WI38 (cell line): ENCODE measurements around the gene MANSC1.

Source experiments
- H3K4me3 ChIP-seq: 2 replicates; pipeline ENCODE4 v1.5.1; 2011; ENCODE audit warnings: low read depth, mild to moderate bottlenecking, control low read depth, low read length
- TF ChIP-seq, protein P1 (sequence below): IDR thresholded peaks from 2 replicates; pipeline ENCODE4 v1.5.1; 2012; ENCODE audit warnings: low read depth, mild to moderate bottlenecking, control low read depth, low read length

MANSC1 gene

DNA sequence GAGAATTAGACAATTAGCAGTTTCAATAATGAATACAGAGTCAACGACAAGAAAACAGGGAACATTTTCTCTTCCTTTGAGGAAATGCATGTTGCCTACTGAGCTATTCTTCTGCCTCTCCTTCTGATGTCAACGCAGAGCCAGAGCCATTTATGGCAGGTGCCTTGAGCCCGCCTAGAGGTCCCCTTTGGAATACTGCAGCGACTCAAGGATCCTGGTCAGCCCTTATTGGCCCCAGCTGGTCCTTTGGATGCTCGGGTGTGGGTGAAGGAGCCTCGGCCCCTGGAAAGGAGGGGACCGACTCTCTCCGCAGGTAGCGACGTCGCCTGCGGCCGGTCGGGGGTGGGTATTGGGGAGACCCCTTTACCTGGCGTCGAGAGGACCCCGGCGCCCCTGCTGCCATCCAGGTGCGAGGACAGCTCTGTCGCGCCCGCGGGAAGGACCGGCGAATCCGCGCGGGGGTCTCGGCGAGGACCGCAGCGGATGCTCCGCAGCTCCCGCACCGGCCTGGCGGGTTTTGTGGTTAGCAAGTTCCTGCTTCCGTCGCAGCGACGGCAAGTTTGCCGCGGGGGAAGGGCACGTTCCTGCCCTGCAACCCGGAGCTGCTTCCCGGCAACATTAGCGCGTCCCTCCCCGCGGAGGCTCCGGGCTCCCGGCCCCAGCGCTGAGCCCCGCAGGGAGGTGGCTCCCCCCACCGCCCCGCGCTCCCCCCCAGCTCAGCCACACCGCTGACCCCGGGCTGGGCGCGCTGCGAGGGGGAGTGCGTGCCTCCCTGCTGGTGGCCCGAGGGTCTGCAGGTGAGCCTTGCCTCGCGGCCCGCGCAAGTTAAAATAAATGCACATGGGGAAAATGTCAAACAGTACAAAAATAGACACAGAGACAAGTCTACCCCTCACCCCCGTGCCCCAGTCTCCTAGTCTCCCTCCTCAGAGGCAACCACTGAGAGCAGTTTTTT lies at the start of gene MANSC1:
TSS of gene MANSC1 (minus strand) at position 532 of the 955 bp plus-strand sequence. CDS start 6,928 bp downstream, outside the sequence.
- TF ChIP-seq, protein P1, sequence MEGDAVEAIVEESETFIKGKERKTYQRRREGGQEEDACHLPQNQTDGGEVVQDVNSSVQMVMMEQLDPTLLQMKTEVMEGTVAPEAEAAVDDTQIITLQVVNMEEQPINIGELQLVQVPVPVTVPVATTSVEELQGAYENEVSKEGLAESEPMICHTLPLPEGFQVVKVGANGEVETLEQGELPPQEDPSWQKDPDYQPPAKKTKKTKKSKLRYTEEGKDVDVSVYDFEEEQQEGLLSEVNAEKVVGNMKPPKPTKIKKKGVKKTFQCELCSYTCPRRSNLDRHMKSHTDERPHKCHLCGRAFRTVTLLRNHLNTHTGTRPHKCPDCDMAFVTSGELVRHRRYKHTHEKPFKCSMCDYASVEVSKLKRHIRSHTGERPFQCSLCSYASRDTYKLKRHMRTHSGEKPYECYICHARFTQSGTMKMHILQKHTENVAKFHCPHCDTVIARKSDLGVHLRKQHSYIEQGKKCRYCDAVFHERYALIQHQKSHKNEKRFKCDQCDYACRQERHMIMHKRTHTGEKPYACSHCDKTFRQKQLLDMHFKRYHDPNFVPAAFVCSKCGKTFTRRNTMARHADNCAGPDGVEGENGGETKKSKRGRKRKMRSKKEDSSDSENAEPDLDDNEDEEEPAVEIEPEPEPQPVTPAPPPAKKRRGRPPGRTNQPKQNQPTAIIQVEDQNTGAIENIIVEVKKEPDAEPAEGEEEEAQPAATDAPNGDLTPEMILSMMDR = 0 out of 2 replicates have a peak, but pooled peaks have one; percentile 22
- peak within 1 kb of the TSS; percentile 65 for H3K4me3 ChIP-seq

DNA sequence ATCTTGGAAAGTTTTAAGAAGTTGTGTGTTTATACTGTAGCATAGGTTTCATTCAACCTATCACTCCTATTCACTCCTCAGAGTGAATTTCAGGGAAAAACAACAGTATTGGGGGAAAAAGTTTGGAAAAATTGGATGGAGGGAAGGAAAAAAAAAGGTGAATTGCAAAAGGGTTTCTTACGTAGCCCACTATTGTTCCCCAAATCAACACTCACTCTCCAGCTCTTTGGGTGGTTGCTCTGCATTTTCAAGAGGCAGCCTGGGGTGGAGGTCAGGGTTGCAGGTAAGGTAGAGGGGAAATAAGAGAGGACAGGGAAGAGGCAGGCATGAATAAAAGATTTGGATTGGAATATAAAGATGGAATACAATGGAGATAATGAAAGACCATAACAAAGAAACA lies 49.1 kb upstream of the MANSC1 start:
- TF ChIP-seq, protein P1 = no peak
- H3K4me3 ChIP-seq = no peak overlapping the region

DNA sequence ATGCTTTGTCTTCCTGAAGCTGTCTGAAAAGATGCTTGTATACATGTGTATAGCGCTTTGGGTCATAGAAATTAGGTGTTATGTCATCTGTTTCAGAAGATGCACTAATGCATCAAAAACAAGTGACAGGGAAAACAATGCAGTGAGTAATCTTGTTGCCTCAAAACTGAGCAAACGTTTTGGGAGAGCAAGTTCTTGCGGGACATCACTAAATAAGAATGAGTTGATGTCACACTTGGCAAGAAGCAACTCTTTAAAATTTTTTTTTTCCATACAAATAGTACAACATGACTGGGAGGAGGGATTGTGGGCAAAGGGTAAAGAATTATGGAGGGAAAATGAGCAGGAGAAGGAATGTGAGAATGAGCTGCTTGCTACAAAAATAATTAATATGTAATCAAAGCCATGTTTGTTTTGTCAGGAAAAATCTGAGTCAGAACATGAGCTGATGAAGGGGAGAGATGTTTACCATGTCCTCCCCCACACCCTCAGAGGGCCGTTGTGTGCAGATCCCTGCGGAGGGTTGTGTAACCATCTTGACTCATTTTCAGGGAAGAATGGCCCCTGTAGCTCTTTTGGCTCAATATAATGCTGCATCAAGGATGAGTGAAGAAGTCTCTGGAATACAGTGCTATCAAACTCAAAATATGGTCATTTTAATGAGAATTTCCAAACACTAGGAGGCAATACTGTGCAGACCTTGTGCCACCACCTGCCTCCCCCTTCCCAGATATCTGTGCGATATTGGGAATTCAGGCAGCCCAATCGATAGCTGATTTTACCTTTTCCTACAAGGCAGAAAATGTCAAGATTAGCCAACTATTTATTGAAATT lies 48.2 kb upstream of the MANSC1 start:
- H3K4me3 ChIP-seq = peak overlapping the region; percentile 16; the same call in 1 of the 2 replicates
- TF ChIP-seq, protein P1 = no peak

DNA sequence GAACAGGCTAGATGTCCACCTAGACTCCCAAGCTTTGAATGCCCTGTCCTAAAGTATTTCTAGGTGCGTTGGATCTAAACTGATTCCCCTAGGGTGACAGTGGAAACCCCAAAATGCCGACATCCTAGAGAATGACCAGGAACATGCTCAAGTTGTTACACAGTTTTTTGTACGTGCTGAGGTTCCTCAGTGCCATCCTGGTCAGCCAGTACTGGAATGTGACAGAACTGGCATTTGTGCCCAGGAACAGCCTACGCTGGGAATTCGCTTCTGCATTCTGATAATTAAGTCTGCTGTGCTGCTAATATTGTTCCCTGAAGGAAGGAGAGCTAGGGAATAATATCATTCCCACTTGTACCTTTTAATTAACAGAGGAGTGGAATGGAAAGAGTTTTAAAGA lies 47.1 kb upstream of the MANSC1 start:
- TF ChIP-seq, protein P1 = no peak
- no peak overlapping the region for H3K4me3 ChIP-seq

DNA sequence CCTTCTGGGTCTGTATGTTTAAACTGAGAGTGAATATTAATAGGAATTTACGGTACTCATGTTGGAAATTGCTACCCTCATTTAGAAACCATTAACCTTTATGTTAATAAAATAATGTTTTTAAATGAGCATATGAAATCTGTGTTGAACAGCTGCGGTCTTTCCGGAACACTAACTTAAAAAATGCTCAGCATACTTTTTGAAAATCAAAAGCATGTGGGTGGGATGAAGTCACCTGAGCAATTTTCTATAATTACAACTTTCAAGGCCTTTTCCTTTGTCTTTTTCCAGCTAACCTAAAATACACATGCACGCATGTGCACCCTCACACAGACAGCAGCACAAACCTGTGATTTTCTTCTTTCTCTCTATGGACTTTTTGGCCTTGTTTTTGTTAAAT lies 46.7 kb upstream of the MANSC1 start:
- TF ChIP-seq, protein P1 = no peak
- H3K4me3 ChIP-seq = no peak overlapping the region

DNA sequence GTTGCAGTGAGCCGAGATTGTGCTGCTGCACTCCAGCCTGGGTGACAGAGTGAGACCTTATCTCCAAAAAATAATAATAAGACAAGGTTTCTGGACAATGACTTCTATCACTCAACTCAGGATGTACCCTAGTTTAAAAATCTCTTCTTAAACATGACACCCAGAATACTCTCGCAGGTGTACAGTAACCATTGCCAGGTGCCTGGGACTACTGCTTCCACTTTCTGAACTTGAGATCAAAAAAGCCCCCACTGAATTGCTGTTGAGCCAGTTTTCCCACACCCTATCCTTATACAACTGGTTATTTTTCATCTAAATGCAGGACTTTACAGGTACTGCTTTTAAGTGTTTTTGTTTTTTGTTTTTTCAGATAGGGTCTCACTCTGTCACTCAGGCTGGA lies 43.1 kb upstream of the MANSC1 start:
- H3K4me3 ChIP-seq = no peak overlapping the region
- TF ChIP-seq, protein P1 = no peak

DNA sequence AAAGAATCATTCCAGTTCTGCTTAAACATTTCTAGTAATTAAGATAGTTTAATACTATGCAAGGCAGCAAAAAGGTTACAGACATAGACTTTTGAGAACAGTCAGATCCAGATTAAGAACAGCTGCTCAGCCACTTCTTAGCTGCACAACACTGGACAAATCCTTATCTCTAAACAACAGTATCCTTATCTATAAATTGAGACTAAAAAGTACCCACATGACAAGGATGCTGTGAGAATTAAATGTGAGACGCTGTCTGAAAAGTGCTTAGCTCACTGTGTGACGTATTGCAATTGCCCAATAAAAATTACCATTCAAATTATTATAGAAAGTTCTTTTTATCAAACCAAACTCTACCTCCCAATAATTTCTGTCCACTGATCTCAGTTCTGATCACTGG lies 42.4 kb upstream of the MANSC1 start:
- TF ChIP-seq, protein P1 = no peak
- H3K4me3 ChIP-seq = no peak overlapping the region
